Measurements from ENCODE around the gene MYBBP1A.

The MYBBP1A gene

GRCh38 chr17:4541328-4542002 is 13.7 kb downstream of the MYBBP1A start:
- TF ChIP-seq CTCF (IDR thresholded peaks at IDR 0.05): peak; percentile 26; the same call in 1 of the 2 replicates

- no peak for TF ChIP-seq CTCF (IDR thresholded peaks at IDR 0.05)
Observed at GRCh38 chr17:4540687-4541327, 14.4 kb downstream of the MYBBP1A start.

- no peak for TF ChIP-seq CTCF (IDR thresholded peaks at IDR 0.05)
Observed at GRCh38 chr17:4540224-4540651, 14.9 kb downstream of the MYBBP1A start.

- no peak for TF ChIP-seq CTCF (IDR thresholded peaks at IDR 0.05)
Observed at GRCh38 chr17:4539576-4540223, 15.5 kb downstream of the MYBBP1A start.

- TF ChIP-seq CTCF (IDR thresholded peaks at IDR 0.05): no peak
Observed at GRCh38 chr17:4539025-4539424, 16.2 kb downstream of the MYBBP1A start.

GRCh38 chr17:4538236-4539002 is 16.8 kb downstream of the MYBBP1A start:
- TF ChIP-seq CTCF (IDR thresholded peaks at IDR 0.05): no peak

- TF ChIP-seq CTCF (IDR thresholded peaks at IDR 0.05): no peak
Observed at GRCh38 chr17:4537451-4538235, 17.5 kb downstream of the MYBBP1A start.

All from LNCAP (cell line).